Measurements from ENCODE around the gene SFXN2.

DNA sequence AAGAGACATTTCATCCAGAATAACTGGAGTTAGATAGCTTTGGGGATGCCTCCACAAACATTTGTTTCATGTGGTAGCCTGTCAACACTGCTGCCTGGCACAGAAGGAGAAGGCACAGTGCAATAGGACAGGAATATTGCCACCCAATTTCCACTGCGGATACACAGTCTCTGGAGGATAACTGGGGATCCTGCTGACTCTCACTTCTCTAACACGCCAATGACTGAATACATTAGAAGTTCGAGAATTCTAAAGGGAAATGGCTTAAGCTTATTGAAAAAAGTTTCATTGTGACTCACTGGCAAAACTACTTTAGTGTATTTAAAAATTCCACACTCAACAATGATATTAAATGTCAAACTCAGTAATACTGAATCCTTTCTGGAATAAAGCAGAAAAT is 13.2 kb upstream of the SFXN2 start:
- TF ChIP-seq, protein P1, sequence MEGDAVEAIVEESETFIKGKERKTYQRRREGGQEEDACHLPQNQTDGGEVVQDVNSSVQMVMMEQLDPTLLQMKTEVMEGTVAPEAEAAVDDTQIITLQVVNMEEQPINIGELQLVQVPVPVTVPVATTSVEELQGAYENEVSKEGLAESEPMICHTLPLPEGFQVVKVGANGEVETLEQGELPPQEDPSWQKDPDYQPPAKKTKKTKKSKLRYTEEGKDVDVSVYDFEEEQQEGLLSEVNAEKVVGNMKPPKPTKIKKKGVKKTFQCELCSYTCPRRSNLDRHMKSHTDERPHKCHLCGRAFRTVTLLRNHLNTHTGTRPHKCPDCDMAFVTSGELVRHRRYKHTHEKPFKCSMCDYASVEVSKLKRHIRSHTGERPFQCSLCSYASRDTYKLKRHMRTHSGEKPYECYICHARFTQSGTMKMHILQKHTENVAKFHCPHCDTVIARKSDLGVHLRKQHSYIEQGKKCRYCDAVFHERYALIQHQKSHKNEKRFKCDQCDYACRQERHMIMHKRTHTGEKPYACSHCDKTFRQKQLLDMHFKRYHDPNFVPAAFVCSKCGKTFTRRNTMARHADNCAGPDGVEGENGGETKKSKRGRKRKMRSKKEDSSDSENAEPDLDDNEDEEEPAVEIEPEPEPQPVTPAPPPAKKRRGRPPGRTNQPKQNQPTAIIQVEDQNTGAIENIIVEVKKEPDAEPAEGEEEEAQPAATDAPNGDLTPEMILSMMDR (conservative IDR thresholded peaks at IDR 0.05; ENCODE audit: low read length) = no peak
- no peak for TF ChIP-seq EZH2phosphoT487 (IDR thresholded peaks at IDR 0.05; ENCODE audit: borderline replicate concordance)
